GM20000 (cell line): ENCODE results near the gene SELENOO.

Source experiments
- DNase-seq: peaks from one replicate; pipeline ENCODE4 v3.0.0; 2012; ENCODE audit warnings: low spot score
- TF ChIP-seq, protein P1 (sequence below): IDR thresholded peaks from 2 replicates; pipeline ENCODE4 v1.5.1; 2012; ENCODE audit warnings: mild to moderate bottlenecking, control low read depth; ENCODE audit errors: extremely low read depth, missing control alignments

The SELENOO gene

DNA sequence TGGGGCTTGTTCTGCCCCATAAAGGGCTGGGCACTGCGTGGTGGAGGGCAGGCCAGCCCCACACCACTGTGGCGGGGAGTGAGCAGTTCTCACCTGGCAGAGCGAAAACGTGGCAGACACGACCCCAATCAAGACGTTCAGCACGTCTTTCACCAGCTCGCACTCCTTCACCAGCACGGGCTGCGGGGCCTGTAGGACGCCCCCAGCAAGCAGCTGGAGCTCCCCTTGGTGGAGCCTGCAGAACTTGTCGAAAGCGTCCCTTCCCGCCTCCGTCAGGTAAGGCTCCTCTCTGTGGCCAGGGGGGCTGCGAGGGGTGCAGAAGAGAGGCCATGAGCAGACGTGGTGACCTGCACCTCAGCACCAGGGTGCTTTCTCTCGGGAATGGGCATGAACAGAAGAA, 32.4 kb downstream of the SELENOO start:
- DNase-seq, result no peak
- TF ChIP-seq, protein P1, sequence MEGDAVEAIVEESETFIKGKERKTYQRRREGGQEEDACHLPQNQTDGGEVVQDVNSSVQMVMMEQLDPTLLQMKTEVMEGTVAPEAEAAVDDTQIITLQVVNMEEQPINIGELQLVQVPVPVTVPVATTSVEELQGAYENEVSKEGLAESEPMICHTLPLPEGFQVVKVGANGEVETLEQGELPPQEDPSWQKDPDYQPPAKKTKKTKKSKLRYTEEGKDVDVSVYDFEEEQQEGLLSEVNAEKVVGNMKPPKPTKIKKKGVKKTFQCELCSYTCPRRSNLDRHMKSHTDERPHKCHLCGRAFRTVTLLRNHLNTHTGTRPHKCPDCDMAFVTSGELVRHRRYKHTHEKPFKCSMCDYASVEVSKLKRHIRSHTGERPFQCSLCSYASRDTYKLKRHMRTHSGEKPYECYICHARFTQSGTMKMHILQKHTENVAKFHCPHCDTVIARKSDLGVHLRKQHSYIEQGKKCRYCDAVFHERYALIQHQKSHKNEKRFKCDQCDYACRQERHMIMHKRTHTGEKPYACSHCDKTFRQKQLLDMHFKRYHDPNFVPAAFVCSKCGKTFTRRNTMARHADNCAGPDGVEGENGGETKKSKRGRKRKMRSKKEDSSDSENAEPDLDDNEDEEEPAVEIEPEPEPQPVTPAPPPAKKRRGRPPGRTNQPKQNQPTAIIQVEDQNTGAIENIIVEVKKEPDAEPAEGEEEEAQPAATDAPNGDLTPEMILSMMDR, result no peak

DNA sequence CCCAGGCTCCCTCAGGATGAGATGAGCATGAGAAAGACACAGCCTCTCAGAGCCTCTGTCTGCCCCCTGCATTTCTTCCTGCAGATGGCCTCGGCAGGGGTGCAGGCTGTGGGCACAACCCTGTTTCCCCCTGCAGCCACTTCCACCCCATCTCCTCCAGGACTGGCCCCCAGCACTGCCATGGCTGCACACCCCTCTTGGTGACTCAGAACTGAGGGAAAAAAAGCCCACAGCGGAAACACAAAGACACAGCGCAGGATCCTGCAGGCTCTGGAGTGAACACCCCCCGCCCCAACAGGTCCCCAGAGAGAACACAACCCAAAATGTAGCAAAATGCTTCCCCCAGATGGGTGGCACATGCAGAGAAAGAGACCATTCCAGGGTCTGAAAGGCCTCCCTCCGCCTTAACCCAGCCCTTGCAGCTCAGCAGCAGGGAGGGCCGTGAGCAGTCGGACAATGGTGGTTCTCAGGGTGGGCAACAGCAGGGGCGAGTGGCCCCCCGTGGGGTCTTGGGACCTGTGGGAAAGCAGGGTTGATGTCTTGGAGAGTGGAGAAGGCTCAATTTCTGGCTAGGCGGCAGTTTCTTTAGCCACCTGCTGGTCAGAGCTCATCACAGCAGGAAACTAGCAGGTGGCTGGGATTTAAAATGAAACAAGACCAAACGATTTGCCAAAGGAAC, 36.1 kb downstream of the SELENOO start:
- DNase-seq, result no peak
- TF ChIP-seq, protein P1, result peak; percentile 29

- TF ChIP-seq, protein P1, result no peak
- no peak for DNase-seq
Observed at GRCh38 chr22:50238755-50239154, 37.9 kb downstream of the SELENOO start.

- TF ChIP-seq, protein P1, result no peak
- no peak for DNase-seq
Observed at GRCh38 chr22:50242406-50242949, 41.7 kb downstream of the SELENOO start.

GRCh38 chr22:50243685-50244419, 43.0 kb downstream of the SELENOO start:
- TF ChIP-seq, protein P1, result no peak
- DNase-seq, result no peak

- DNase-seq, result peak; percentile 95
- TF ChIP-seq, protein P1, result no peak
Observed at GRCh38 chr22:50244420-50245213, 43.8 kb downstream of the SELENOO start, which contains the start of gene TUBGCP6. Gene TUBGCP6, minus strand, starts transcription at chr22:50245023. Its CDS starts 564 bp downstream, at chr22:50244459.
